HEK293 (cell line): Measurements from ENCODE around the gene UBE2Q2.

Experiments used
- CTCF ChIP-seq: fragments of 450-650 bp; formaldehyde crosslinking; IDR thresholded peaks from 2 replicates; pipeline ENCODE4 v1.5.1; 2016; ENCODE audit warnings: missing biosample characterization, missing genetic modification characterization
- HOXA7 ChIP-seq: sonication (generic); formaldehyde crosslinking; IDR thresholded peaks from 2 replicates; pipeline ENCODE4 v1.8.1; 2022; ENCODE audit warnings: missing genetic modification reagents, borderline replicate concordance
- ZNF23 ChIP-seq: fragments of 450-650 bp; formaldehyde crosslinking; IDR thresholded peaks from 2 replicates; pipeline ENCODE4 v1.5.1; 2016; ENCODE audit warnings: missing biosample characterization, missing genetic modification characterization, borderline replicate concordance
- ZNF239 ChIP-seq: fragments of 450-650 bp; formaldehyde crosslinking; IDR thresholded peaks from 2 replicates; pipeline ENCODE4 v1.5.1; 2016; ENCODE audit warnings: missing biosample characterization, missing genetic modification characterization
- TF ChIP-seq, protein P1 (sequence below): fragments of 450-650 bp; formaldehyde crosslinking; IDR thresholded peaks from 2 replicates; pipeline ENCODE4 v1.5.1; 2016; ENCODE audit warnings: missing biosample characterization, missing genetic modification characterization

GRCh38 chr15:75866916-75867315, 23.7 kb downstream of the UBE2Q2 start:
- TF ChIP-seq CTCF (tag by site-specific recombination) (no peak), HOXA7 (CRISPR knock-in tag) (no peak), ZNF239 (tag by site-specific recombination) (no peak), ZNF23 (tag by site-specific recombination) (no peak)
- TF ChIP-seq, protein P1, sequence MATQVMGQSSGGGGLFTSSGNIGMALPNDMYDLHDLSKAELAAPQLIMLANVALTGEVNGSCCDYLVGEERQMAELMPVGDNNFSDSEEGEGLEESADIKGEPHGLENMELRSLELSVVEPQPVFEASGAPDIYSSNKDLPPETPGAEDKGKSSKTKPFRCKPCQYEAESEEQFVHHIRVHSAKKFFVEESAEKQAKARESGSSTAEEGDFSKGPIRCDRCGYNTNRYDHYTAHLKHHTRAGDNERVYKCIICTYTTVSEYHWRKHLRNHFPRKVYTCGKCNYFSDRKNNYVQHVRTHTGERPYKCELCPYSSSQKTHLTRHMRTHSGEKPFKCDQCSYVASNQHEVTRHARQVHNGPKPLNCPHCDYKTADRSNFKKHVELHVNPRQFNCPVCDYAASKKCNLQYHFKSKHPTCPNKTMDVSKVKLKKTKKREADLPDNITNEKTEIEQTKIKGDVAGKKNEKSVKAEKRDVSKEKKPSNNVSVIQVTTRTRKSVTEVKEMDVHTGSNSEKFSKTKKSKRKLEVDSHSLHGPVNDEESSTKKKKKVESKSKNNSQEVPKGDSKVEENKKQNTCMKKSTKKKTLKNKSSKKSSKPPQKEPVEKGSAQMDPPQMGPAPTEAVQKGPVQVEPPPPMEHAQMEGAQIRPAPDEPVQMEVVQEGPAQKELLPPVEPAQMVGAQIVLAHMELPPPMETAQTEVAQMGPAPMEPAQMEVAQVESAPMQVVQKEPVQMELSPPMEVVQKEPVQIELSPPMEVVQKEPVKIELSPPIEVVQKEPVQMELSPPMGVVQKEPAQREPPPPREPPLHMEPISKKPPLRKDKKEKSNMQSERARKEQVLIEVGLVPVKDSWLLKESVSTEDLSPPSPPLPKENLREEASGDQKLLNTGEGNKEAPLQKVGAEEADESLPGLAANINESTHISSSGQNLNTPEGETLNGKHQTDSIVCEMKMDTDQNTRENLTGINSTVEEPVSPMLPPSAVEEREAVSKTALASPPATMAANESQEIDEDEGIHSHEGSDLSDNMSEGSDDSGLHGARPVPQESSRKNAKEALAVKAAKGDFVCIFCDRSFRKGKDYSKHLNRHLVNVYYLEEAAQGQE = no peak
